SK-N-SH treated with all-trans-retinoic acid at 6 μM for 48 hours (cell line): Measurements from ENCODE around the gene LCN9.

Source experiments
- ATAC-seq: fragments of 200-7000 bp; cut with Tn5 transposase; 3 replicates; pipeline ENCODE4 v1.9.1; 2020; ENCODE audit warnings: mild to moderate bottlenecking, moderate library complexity
- ARNTL ChIP-seq: fragments of 450-650 bp; formaldehyde crosslinking; IDR thresholded peaks from 2 replicates; pipeline ENCODE4 v1.5.0; 2020; ENCODE audit warnings: low read depth, mild to moderate bottlenecking, moderate library complexity, borderline replicate concordance
- BACH2 ChIP-seq: fragments of 250-450 bp; sonication (Bioruptor Pico); IDR thresholded peaks from 2 replicates; pipeline ENCODE4 v1.9.0; 2021; ENCODE audit warnings: mild to moderate bottlenecking, borderline replicate concordance
- CREB5 ChIP-seq: fragments of 250-450 bp; sonication (Bioruptor Pico); IDR thresholded peaks from 2 replicates; pipeline ENCODE4 v1.5.1; 2020; ENCODE audit warnings: low read depth, mild to moderate bottlenecking, moderate library complexity
- CSDC2 ChIP-seq: fragments of 250-450 bp; sonication (Bioruptor Pico); IDR thresholded peaks from 2 replicates; pipeline ENCODE4 v1.5.0; 2020; ENCODE audit warnings: mild to moderate bottlenecking, moderate library complexity
- CSRNP3 ChIP-seq: fragments of 250-450 bp; sonication (Bioruptor Pico); IDR thresholded peaks from 2 replicates; pipeline ENCODE4 v1.5.1; 2021; ENCODE audit warnings: mild to moderate bottlenecking, moderate library complexity
- ESRRG ChIP-seq: fragments of 250-450 bp; sonication (Bioruptor Pico); IDR thresholded peaks from 2 replicates; pipeline ENCODE4 v1.6.1; 2021; ENCODE audit warnings: mild to moderate bottlenecking
- GLIS3 ChIP-seq: fragments of 250-450 bp; sonication (Bioruptor Pico); IDR thresholded peaks from 2 replicates; pipeline ENCODE4 v1.5.0; 2020; ENCODE audit warnings: mild to moderate bottlenecking, moderate library complexity
- ISL1 ChIP-seq: fragments of 250-450 bp; sonication (Bioruptor Pico); IDR thresholded peaks from 2 replicates; pipeline ENCODE4 v2.1.2; 2022; ENCODE audit warnings: mild to moderate bottlenecking, moderate library complexity
- OSR1 ChIP-seq: fragments of 250-450 bp; sonication (Bioruptor Pico); IDR thresholded peaks from 2 replicates; pipeline ENCODE4 v1.8.0; 2022; ENCODE audit warnings: moderate library complexity, mild to moderate bottlenecking, inconsistent platforms
- PATZ1 ChIP-seq: fragments of 250-450 bp; sonication (Bioruptor Pico); IDR thresholded peaks from 2 replicates; pipeline ENCODE4 v1.8.0; 2020; ENCODE audit warnings: mild to moderate bottlenecking, moderate library complexity, borderline replicate concordance
- POU6F1 ChIP-seq: fragments of 250-450 bp; sonication (Bioruptor Pico); IDR thresholded peaks from 2 replicates; pipeline ENCODE4 v1.8.0; 2021; ENCODE audit warnings: low read depth, mild to moderate bottlenecking, moderate library complexity, borderline replicate concordance
- PPARA ChIP-seq: fragments of 250-450 bp; sonication (Bioruptor Pico); IDR thresholded peaks from 2 replicates; pipeline ENCODE4 v1.5.0; 2020; ENCODE audit warnings: mild to moderate bottlenecking, borderline replicate concordance
- RARB ChIP-seq: fragments of 250-450 bp; sonication (Bioruptor Pico); IDR thresholded peaks from 2 replicates; pipeline ENCODE4 v1.8.0; 2021; ENCODE audit warnings: mild to moderate bottlenecking, moderate library complexity
- SNAI2 ChIP-seq: fragments of 250-450 bp; sonication (Bioruptor Pico); IDR thresholded peaks from 2 replicates; pipeline ENCODE4 v1.5.0; 2020; ENCODE audit warnings: mild to moderate bottlenecking, moderate library complexity
- TCF4 ChIP-seq: fragments of 250-450 bp; sonication (Bioruptor Pico); IDR thresholded peaks from 2 replicates; pipeline ENCODE4 v1.8.0; 2021; ENCODE audit warnings: mild to moderate bottlenecking, moderate library complexity, borderline replicate concordance
- TOX ChIP-seq: fragments of 250-450 bp; sonication (Bioruptor Pico); IDR thresholded peaks from 2 replicates; pipeline ENCODE4 v1.8.0; 2021; ENCODE audit warnings: mild to moderate bottlenecking, moderate library complexity, borderline replicate concordance
- TSHZ2 ChIP-seq: fragments of 250-450 bp; sonication (Bioruptor Pico); IDR thresholded peaks from 2 replicates; pipeline ENCODE4 v1.5.0; 2020; ENCODE audit warnings: mild to moderate bottlenecking, moderate library complexity
- ZFP3 ChIP-seq: fragments of 250-450 bp; sonication (Bioruptor Pico); IDR thresholded peaks from 2 replicates; pipeline ENCODE4 v1.5.0; 2020; ENCODE audit warnings: mild to moderate bottlenecking, moderate library complexity
- ZFP30 ChIP-seq: fragments of 450-650 bp; formaldehyde crosslinking; IDR thresholded peaks from 2 replicates; pipeline ENCODE4 v1.5.0; 2022; ENCODE audit warnings: mild to moderate bottlenecking, moderate library complexity
- ZNF565 ChIP-seq: fragments of 450-650 bp; formaldehyde crosslinking; conservative IDR thresholded peaks from 2 replicates; pipeline ENCODE4 v1.5.0; 2020; ENCODE audit warnings: low read depth, mild to moderate bottlenecking, moderate library complexity
- ZNF70 ChIP-seq: fragments of 450-650 bp; formaldehyde crosslinking; IDR thresholded peaks from 2 replicates; pipeline ENCODE4 v1.5.0; 2020; ENCODE audit warnings: mild to moderate bottlenecking, moderate library complexity
- ZNF8 ChIP-seq: fragments of 450-650 bp; formaldehyde crosslinking; IDR thresholded peaks from 2 replicates; pipeline ENCODE4 v1.5.0; 2020; ENCODE audit warnings: mild to moderate bottlenecking, moderate library complexity

Gene LCN9

GRCh38 chr9:135697226-135697625 lies 34.1 kb downstream of the LCN9 start:
- TF ChIP-seq PATZ1 (no peak), CSRNP3 (no peak), GLIS3 (CRISPR knock-in tag) (no peak), ZFP3 (CRISPR knock-in tag) (no peak), ARNTL (CRISPR knock-in tag) (no peak), ZNF70 (CRISPR knock-in tag) (no peak), TCF4 (no peak), ZNF8 (no peak), CSDC2 (CRISPR knock-in tag) (no peak), RARB (CRISPR knock-in tag) (no peak)
- TF ChIP-seq, all 23 proteins: peak for 0
- ATAC-seq: no peak

- TF ChIP-seq OSR1 (CRISPR knock-in tag): no peak
- TF ChIP-seq TCF4: no peak
- TF ChIP-seq ZNF70 (CRISPR knock-in tag): no peak
- TF ChIP-seq CSRNP3: no peak
- no peak for TF ChIP-seq SNAI2 (CRISPR knock-in tag)
- no peak for ATAC-seq
Measured at GRCh38 chr9:135698236-135698635, 35.1 kb downstream of the LCN9 start.

- TF ChIP-seq ESRRG (CRISPR knock-in tag): no peak
- no peak for TF ChIP-seq ARNTL (CRISPR knock-in tag)
- no peak for TF ChIP-seq TSHZ2
- no peak for TF ChIP-seq ISL1 (CRISPR knock-in tag)
- TF ChIP-seq PPARA (CRISPR knock-in tag): no peak
- no peak for TF ChIP-seq PATZ1
- no peak for TF ChIP-seq ZFP3 (CRISPR knock-in tag)
- TF ChIP-seq CSDC2 (CRISPR knock-in tag): no peak
- no peak for TF ChIP-seq POU6F1 (CRISPR knock-in tag)
- no peak for TF ChIP-seq ZFP30 (CRISPR knock-in tag)
- no peak for TF ChIP-seq SNAI2 (CRISPR knock-in tag)
- no peak for TF ChIP-seq ZNF565 (CRISPR knock-in tag)
- TF ChIP-seq GLIS3 (CRISPR knock-in tag): no peak
- no peak for TF ChIP-seq OSR1 (CRISPR knock-in tag)
- TF ChIP-seq ZNF70 (CRISPR knock-in tag): no peak
- no peak for TF ChIP-seq CREB5 (CRISPR knock-in tag)
- no peak for TF ChIP-seq TOX
- no peak for TF ChIP-seq BACH2
- TF ChIP-seq TCF4: no peak
- no peak for ATAC-seq
Measured at GRCh38 chr9:135698767-135699166, 35.7 kb downstream of the LCN9 start.
